Endothelial cell (in vitro differentiated cells): ENCODE results near the gene ARHGAP24. TPM values are rescaled to one million over a fixed set of nuclear protein-coding genes. Genes with fewer than 3 reads are reported as not detected.
"Not testable (repeated sequence)": the region's sequence is repeated elsewhere in the genome, so short reads cannot be mapped to it uniquely, and the experiment has no call there.

Experiments used
- DNase-seq: peaks from one replicate; pipeline ENCODE4 v3.0.0; 2021; ENCODE audit warnings: low spot score
- H3K27ac Mint-ChIP-seq: one replicate; pipeline ENCODE4 v1.8.0; 2021; ENCODE audit warnings: mixed read lengths, inconsistent platforms; ENCODE audit not compliant: unreplicated experiment
- H3K27me3 Mint-ChIP-seq: one replicate; pipeline ENCODE4 v1.8.0; 2021; ENCODE audit warnings: mild to moderate bottlenecking, moderate library complexity, mixed read lengths, inconsistent platforms; ENCODE audit not compliant: unreplicated experiment
- H3K36me3 Mint-ChIP-seq: one replicate; pipeline ENCODE4 v1.8.0; 2021; ENCODE audit warnings: mild to moderate bottlenecking, low read depth, mixed read lengths, inconsistent platforms; ENCODE audit not compliant: unreplicated experiment
- H3K4me1 Mint-ChIP-seq: one replicate; pipeline ENCODE4 v1.8.0; 2021; ENCODE audit warnings: mild to moderate bottlenecking, mixed read lengths, inconsistent platforms; ENCODE audit not compliant: unreplicated experiment
- H3K4me3 Mint-ChIP-seq: one replicate; pipeline ENCODE4 v1.8.0; 2021; ENCODE audit warnings: mild to moderate bottlenecking, mixed read lengths, inconsistent platforms; ENCODE audit not compliant: unreplicated experiment
- H3K9me3 Mint-ChIP-seq: one replicate; pipeline ENCODE4 v1.8.0; 2021; ENCODE audit warnings: mixed read lengths, inconsistent platforms; ENCODE audit not compliant: unreplicated experiment
- CTCF ChIP-seq: fragments of 200-600 bp; sonication (generic); IDR thresholded peaks from one replicate; pipeline ENCODE4 v1.5.0; 2021; ENCODE audit warnings: antibody characterized with exemption; ENCODE audit not compliant: unreplicated experiment
- total RNA-seq: library from RNA; stranded (reverse); fragmentation: NEBNext Ultra II Directional; extraction: Animal tissue kit (Norgen Biotek cat#: 25700); gene quantifications from one replicate; pipeline ENCODE4 v1.2.1, GENCODE V29; 2021; ENCODE audit not compliant: unreplicated experiment

ARHGAP24 gene
- total RNA-seq, 1 donor from 2014 or later = 5.0 TPM

GRCh38 chr4:85515701-85516100, 40.8 kb downstream of the ARHGAP24 start:
- Mint-ChIP-seq H3K27ac (no peak overlapping the region), H3K9me3 (no peaks in the 10 kb centered on the region), H3K4me1 (no peaks in the 10 kb centered on the region), H3K36me3 (no peaks in the 10 kb centered on the region), H3K27me3 (no peaks in the 10 kb centered on the region), H3K4me3 (no peak overlapping the region)
- no peak for TF ChIP-seq CTCF
- no peak for DNase-seq

GRCh38 chr4:85518526-85518925, 43.6 kb downstream of the ARHGAP24 start:
- H3K9me3 Mint-ChIP-seq, H3K27ac Mint-ChIP-seq, H3K27me3 Mint-ChIP-seq, DNase-seq, H3K4me1 Mint-ChIP-seq, H3K36me3 Mint-ChIP-seq, H3K4me3 Mint-ChIP-seq: not testable (repeated sequence)

GRCh38 chr4:85520765-85521749, 46.1 kb downstream of the ARHGAP24 start:
- Mint-ChIP-seq H3K9me3 (no peaks in the 10 kb centered on the region), H3K27ac (no peak overlapping the region), H3K27me3 (no peaks in the 10 kb centered on the region), H3K4me1 (no peaks in the 10 kb centered on the region), H3K4me3 (no peak overlapping the region), H3K36me3 (no peaks in the 10 kb centered on the region)
- no peak for TF ChIP-seq CTCF
- DNase-seq = no peak

- no peak for TF ChIP-seq CTCF
- no peak overlapping the region for H3K4me3 Mint-ChIP-seq
- no peaks in the 10 kb centered on the region for H3K9me3 Mint-ChIP-seq
These were observed 47.3 kb downstream of the ARHGAP24 start for GRCh38 chr4:85522277-85522676.

GRCh38 chr4:85522836-85523235, 47.9 kb downstream of the ARHGAP24 start:
- no peak for TF ChIP-seq CTCF

More at GRCh38 chr4:85522277-85522676, 47.3 kb downstream of the ARHGAP24 start:
- H3K27ac Mint-ChIP-seq = no peak overlapping the region
- DNase-seq = no peak
- no peaks in the 10 kb centered on the region for H3K27me3 Mint-ChIP-seq
- H3K36me3 Mint-ChIP-seq = no peaks in the 10 kb centered on the region
- no peaks in the 10 kb centered on the region for H3K4me1 Mint-ChIP-seq

More at GRCh38 chr4:85522836-85523235, 47.9 kb downstream of the ARHGAP24 start:
- no peaks in the 10 kb centered on the region for H3K36me3 Mint-ChIP-seq
- H3K4me1 Mint-ChIP-seq = peaks cover 2% of the 10 kb centered on the region
- no peak for DNase-seq
- H3K27ac Mint-ChIP-seq = no peak overlapping the region
- no peaks in the 10 kb centered on the region for H3K9me3 Mint-ChIP-seq
- no peaks in the 10 kb centered on the region for H3K27me3 Mint-ChIP-seq
- H3K4me3 Mint-ChIP-seq = no peak overlapping the region
